ENCODE measurements around the gene SLCO2A1. TPM values are rescaled to one million over a fixed set of nuclear protein-coding genes. Genes with fewer than 3 reads are reported as not detected.
A peak's percentile ranks its signal among the peaks of the same experiment; 100 is the strongest.

SLCO2A1 gene
- total RNA-seq, 3 donors from 2014 or later = 4.2 to 11.1 (median 7.5) TPM

GRCh38 chr3:133956353-133956752 is 73.4 kb downstream of the SLCO2A1 start:
- intact Hi-C loops (cut with DNase I; ENCODE audit: low total_unique reads) = no loop called here
- Histone ChIP-seq H3K4me3 (no peak overlapping the region), H3K27me3 (no peaks in the 10 kb centered on the region), H3K4me1 (no peaks in the 10 kb centered on the region), H3K27ac (no peak overlapping the region), H3K36me3 (no peaks in the 10 kb centered on the region), H3K9me3 (no peaks in the 10 kb centered on the region)
- no peak for TF ChIP-seq POLR2AphosphoS5 (IDR thresholded peaks at IDR 0.05)
- no peak for TF ChIP-seq CTCF (IDR thresholded peaks at IDR 0.05)
- no peak for TF ChIP-seq POLR2A (IDR thresholded peaks at IDR 0.05)
- no peak for DNase-seq (ENCODE audit: low spot score in 2 of 2)

- no peak for DNase-seq (ENCODE audit: low spot score in 2 of 2)
- intact Hi-C loops (cut with DNase I; ENCODE audit: low total_unique reads) = no loop called here
- TF ChIP-seq POLR2AphosphoS5 (IDR thresholded peaks at IDR 0.05) = no peak
- TF ChIP-seq CTCF (IDR thresholded peaks at IDR 0.05) = no peak
- TF ChIP-seq POLR2A (IDR thresholded peaks at IDR 0.05) = no peak
- H3K4me1 ChIP-seq = no peaks in the 10 kb centered on the region
- no peaks in the 10 kb centered on the region for H3K9me3 ChIP-seq
- no peak overlapping the region for H3K4me3 ChIP-seq
- no peaks in the 10 kb centered on the region for H3K27me3 ChIP-seq
- no peak overlapping the region for H3K27ac ChIP-seq
- no peaks in the 10 kb centered on the region for H3K36me3 ChIP-seq
Measured at GRCh38 chr3:133955892-133956291, 73.8 kb downstream of the SLCO2A1 start.

- no peaks in the 10 kb centered on the region for H3K27me3 ChIP-seq
- DNase-seq (ENCODE audit: low spot score in 2 of 2) = no peak
- no peaks in the 10 kb centered on the region for H3K36me3 ChIP-seq
- no peak overlapping the region for H3K4me3 ChIP-seq
- H3K27ac ChIP-seq = no peak overlapping the region
- intact Hi-C loops (cut with DNase I; ENCODE audit: low total_unique reads) = no loop called here
- TF ChIP-seq POLR2A (IDR thresholded peaks at IDR 0.05) = no peak
- no peak for TF ChIP-seq CTCF (IDR thresholded peaks at IDR 0.05)
- TF ChIP-seq POLR2AphosphoS5 (IDR thresholded peaks at IDR 0.05) = no peak
- no peaks in the 10 kb centered on the region for H3K9me3 ChIP-seq
- H3K4me1 ChIP-seq = no peaks in the 10 kb centered on the region
Measured at GRCh38 chr3:133954717-133955360, 74.9 kb downstream of the SLCO2A1 start.

- DNase-seq (ENCODE audit: low spot score in 2 of 2) = no peak
- Histone ChIP-seq H3K36me3 (no peaks in the 10 kb centered on the region), H3K27me3 (no peaks in the 10 kb centered on the region), H3K4me3 (no peak overlapping the region), H3K4me1 (no peaks in the 10 kb centered on the region), H3K9me3 (no peaks in the 10 kb centered on the region), H3K27ac (no peak overlapping the region)
- TF ChIP-seq POLR2A (IDR thresholded peaks at IDR 0.05) = no peak
- TF ChIP-seq POLR2AphosphoS5 (IDR thresholded peaks at IDR 0.05) = no peak
- TF ChIP-seq CTCF (IDR thresholded peaks at IDR 0.05) = no peak
- intact Hi-C loops (cut with DNase I; ENCODE audit: low total_unique reads) = no loop called here
Measured at GRCh38 chr3:133953297-133953696, 76.4 kb downstream of the SLCO2A1 start.

GRCh38 chr3:133949438-133949837 is 80.3 kb downstream of the SLCO2A1 start:
- H3K36me3 ChIP-seq = no peaks in the 10 kb centered on the region
- TF ChIP-seq POLR2A (IDR thresholded peaks at IDR 0.05) (no peak), CTCF (IDR thresholded peaks at IDR 0.05) (no peak), POLR2AphosphoS5 (IDR thresholded peaks at IDR 0.05) (no peak)
- DNase-seq (ENCODE audit: low spot score in 2 of 2) = no peak
- H3K27ac ChIP-seq = peak overlapping the region; percentile 64 to 80
- no peaks in the 10 kb centered on the region for H3K27me3 ChIP-seq
- H3K9me3 ChIP-seq = no peaks in the 10 kb centered on the region
- intact Hi-C loops (cut with DNase I; ENCODE audit: low total_unique reads) = no loop called here
- H3K4me1 ChIP-seq = peaks cover 0 to 15% of the 10 kb centered on the region in 2 donors
- no peak overlapping the region for H3K4me3 ChIP-seq

Measured in breast epithelium (tissue), 4 donors.